ENCODE results near the gene DCAF6.

The DCAF6 gene

GRCh38 chr1:167966050-167966449 lies 29.6 kb downstream of the DCAF6 start:
- DNase-seq, result no peak

DNA sequence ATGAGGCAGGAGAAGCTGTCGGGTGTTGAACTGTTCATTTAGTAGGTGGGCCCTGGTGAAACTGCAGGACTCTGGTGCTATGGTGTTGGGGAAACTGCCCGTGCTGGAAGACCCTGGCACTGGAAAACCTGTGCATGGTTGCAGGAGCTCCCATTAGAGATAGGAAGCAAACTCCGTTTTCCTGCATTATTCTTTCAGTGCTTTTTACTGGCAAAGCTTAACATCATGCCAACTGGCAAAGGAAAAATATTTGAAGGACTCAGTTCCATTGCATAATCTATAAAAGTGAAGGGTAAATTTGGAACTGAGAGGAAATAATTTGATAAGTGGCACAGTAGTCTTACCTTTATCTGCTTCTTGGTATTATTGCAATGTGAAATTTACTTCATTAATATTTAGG lies 32.1 kb downstream of the DCAF6 start:
- no peak for DNase-seq

DNA sequence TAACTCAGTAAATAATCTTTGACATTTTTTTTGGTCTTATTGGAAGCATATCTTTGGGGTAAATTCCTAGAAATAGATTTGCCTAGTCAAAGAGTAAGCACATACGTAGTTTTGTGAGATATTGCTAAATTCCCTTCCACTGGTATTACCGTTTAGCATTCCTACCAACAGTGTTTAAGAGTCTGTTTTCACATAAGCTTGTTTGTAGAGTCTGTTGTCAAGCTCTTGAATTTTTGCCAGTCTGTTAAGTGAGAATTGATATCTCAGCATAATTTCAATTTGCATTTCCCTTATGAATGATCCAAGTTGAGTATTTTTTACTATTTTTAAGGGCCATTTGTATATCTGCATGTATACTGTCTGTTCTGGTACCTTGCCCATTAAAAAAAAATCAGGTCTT lies 37.3 kb downstream of the DCAF6 start:
- DNase-seq, result no peak

- DNase-seq, result no peak
These were observed 38.2 kb downstream of the DCAF6 start for GRCh38 chr1:167974698-167975097.

DNA sequence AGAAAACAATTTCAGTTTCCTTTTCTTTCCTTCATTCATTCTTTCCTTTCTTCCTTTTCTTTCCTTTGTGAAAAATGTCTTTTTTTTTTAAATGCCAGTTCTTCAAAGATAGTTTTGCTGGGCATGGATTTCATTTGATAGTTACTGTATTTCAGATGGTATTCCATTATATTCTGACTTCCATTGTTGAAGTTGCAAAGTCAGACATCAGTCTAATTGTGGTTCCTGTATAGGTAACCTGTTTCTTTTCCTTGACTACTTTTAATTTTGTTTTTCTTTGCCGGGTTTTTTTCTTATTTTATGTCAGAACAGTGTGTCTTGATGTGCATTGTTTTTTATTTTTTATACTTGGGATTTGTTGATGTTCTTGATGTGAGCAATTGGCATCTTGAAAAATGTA lies 40.8 kb downstream of the DCAF6 start:
- DNase-seq, result no peak

- no peak for DNase-seq
These were observed 45.5 kb downstream of the DCAF6 start for GRCh38 chr1:167981933-167982332.

DNA sequence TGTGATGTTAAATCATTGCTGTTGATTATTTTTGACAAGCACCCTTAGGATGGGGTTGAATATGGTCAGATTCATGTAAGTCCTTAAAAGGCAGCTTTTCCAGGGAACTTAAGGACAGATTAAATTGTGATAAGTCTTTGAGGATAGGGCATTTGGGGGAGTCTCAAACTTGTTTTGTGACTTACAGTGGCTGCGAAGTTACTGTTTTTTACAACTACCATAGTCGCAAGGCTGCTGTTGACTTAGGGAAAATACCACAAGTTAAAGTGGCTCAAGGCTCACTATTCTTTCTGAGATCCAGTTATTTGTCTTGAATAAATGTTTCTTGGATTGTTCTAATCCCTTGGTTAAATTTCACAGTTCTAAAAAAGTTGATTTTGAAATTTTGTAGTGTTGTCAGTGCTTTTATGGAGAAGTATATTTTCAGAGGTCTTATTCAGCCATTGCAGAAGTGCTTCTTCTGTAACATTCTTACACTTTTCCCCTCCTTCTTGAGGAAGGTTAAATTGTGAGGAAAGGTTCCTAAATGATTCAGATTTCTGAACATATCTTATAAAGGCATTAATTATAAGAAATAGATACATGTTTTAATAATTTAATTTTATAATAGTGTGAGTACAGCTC lies 47.4 kb downstream of the DCAF6 start:
- DNase-seq, result no peak

GRCh38 chr1:167984886-167985489 lies 48.5 kb downstream of the DCAF6 start:
- no peak for DNase-seq

DNA sequence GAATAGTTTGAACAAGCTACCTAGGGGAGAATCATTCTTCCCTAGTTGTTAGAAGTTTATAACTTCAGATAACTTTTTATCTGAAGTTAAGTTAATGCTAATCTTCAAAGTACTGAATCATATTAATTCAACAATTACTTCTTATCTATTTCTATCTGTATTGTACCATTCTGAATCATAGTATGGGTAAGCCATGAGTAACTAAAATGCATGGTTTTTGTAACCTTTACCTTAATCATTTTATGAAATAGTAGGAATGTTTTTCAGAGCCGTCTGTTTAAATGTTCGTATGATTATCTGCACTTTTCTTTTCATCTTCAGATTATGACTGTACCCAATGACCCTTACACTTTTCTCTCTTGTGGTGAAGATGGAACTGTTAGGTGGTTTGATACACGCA lies 50.7 kb downstream of the DCAF6 start:
- DNase-seq, result no peak

DNA sequence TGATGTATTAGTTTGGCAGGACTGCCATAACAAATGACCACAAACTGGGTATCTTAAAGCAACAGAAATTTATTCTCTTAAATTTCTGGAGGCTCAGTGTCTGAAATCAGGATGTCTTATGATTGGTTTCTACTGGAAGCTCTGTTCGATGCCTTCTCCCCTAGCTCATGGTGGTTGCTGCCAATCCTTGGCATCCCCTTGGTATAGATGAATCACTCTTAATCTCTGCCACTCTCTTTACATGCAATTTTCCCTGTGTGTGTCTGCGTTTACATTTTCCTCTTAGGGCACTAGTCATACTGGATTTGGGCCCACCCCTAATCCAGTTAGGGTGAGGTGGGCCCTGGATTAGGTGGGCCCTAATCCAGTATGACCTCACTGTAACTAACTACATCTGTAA lies 55.1 kb downstream of the DCAF6 start:
- DNase-seq, result no peak

DNA sequence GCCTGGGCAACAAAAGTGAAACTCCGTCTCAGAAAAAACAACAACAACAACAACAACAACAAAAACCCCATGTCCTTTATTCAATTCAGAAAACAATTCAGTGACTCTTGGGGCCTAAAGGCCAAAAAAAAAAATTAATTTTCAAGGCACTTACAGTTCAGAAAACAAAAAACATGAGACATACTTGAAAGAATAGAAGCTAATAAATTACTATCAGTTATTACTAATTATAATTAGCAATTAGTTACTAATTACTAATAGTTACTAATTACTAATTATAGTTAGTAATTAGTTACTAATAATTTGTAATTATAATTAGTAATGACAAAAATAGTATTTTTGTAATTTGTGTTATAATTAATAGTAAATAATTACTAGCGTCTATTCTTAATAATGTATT lies 57.2 kb downstream of the DCAF6 start:
- no peak for DNase-seq

DNA sequence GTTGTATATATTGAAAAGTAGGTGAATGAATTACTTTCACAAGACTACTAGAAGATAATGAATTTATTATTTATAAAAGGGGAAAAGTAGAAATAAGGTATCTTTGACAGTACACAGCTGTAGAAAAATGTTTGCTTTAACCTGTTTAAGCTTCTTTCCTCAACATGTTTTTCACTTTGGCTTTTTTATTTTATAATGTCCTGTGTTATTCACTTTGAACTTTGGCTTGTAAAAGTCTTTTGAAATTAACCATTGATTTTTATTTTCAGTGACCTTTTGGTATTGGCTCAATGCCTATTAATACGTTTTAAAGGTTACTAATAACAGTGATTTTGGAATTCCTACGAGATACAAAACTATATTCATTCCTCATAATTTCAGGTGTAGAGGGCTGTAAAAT lies 58.1 kb downstream of the DCAF6 start:
- no peak for DNase-seq

- DNase-seq, result no peak
These were observed 58.6 kb downstream of the DCAF6 start for GRCh38 chr1:167995038-167995437.

GRCh38 chr1:167996266-167996665 lies 59.8 kb downstream of the DCAF6 start:
- DNase-seq, result no peak

GRCh38 chr1:167997037-167997575 lies 60.6 kb downstream of the DCAF6 start:
- DNase-seq, result peak; percentile 7

DNA sequence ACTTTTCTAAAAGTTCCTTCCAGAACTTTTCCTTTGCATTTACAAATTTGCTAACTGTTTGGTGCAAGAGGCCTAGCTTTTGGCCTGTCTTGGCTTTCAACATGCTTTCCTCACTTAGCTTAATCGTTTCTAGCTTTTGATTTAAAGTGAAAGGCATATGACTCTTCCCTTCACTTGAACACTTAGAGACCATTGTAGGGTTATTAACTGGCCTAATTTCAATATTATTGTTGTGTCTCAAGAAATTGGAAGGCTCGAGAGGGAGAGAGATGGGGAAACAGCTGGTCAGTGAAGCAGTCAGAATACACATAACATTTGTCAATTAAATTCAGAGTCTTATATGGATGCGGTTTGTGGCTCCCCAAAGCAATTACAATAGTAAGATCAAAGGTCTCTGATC lies 63.4 kb downstream of the DCAF6 start:
- DNase-seq, result no peak

- no peak for DNase-seq
These were observed 64.2 kb downstream of the DCAF6 start for GRCh38 chr1:168000656-168001055.

DNA sequence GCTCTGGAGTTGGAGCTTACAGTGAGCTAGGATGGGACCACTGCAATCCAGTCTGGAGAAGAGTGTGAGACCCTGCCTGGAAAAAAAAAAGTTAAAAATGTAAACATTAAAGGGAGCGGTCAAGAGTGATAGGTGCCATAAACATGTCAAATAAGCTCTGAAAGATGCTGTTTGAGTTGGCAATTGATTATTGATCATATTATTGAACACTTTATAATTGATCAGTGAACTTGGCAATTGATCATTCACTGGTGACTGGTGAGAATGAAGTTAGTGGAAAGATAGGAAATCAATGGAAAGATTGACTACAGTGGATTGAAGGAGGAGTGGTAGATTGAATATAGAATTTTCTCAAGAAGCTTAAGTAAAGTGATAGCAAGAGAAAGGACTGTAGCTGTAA lies 64.7 kb downstream of the DCAF6 start:
- no peak for DNase-seq

DNA sequence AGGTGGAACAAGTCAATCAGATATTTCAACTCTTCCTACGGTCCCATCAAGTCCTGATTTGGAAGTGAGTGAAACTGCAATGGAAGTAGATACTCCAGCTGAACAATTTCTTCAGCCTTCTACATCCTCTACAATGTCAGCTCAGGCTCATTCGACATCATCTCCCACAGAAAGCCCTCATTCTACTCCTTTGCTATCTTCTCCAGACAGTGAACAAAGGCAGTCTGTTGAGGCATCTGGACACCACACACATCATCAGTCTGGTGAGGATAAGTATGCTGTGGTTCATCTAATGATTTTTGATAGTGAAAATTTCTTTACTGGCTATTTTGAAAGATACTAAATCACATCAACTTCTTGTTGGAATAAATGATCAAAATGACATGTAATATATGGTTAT lies 68.0 kb downstream of the DCAF6 start:
- no peak for DNase-seq

DNA sequence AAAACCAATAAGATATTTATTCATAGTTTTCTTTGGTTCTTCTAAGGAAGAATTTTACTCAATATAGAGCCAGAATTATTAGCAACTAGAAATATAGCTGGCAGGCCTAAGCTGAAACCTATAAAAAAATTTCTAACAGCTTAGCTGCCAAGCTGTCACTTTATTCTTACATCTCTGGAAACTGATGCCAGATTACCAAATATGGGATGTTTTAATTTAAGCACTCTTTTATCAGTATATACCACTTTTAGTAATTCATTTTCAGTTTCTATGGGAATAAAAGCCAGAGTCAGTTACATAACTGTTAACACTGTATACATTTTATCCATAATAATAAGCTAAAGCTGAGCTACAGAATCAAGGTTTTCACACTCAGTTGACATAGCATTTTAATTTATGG lies 69.0 kb downstream of the DCAF6 start:
- no peak for DNase-seq

- no peak for DNase-seq
These were observed 71.2 kb downstream of the DCAF6 start for GRCh38 chr1:168007691-168008090.

DNA sequence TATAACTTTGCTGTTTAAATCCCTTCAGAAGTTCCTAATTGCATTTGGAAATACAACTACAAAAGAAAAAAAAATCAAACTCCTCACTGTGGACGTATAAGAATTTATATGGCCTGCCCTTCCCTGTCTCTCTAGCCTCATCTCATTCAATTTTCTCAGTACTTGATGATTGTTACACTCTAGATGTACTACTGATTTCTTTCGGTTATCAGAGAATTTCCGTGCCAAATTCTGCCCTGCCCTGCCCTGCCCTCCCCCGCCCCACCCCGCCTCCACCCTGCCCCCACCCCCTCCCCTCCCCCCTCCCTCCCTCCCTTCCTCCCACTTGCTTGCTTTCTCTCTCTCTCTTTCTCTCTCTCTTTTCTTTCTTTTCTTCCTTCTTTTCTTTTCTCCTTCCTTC lies 72.1 kb downstream of the DCAF6 start:
- DNase-seq, result no peak

- DNase-seq, result no peak
These were observed 72.8 kb downstream of the DCAF6 start for GRCh38 chr1:168009322-168009721.

GRCh38 chr1:168019407-168019806 lies 82.9 kb downstream of the DCAF6 start:
- no peak for DNase-seq

DNA sequence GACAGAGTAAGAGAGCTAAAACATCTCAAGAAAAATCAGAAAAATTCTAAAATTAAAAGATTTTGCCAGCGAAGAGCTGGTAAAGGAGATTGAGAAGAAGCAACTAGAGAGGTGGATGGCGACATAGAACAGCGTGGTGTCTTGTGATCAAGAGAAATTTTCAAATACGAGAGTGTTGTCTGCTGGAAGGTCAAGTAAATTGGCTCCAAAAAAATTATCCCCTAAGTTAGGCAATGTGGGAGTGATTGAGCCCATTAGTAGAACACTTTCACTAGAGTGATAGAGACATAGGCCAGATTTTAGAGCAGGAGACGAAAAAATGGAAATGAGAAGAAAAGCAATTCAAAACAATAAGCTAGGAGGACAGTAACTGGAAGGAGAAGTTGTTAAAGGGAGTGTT lies 94.7 kb downstream of the DCAF6 start:
- no peak for DNase-seq
